Ishikawa (cell line): ENCODE measurements around the gene BICC1.

Experiments used
- CEBPB ChIP-seq: IDR thresholded peaks from 2 replicates; pipeline ENCODE4 v1.6.1; 2012
- EP300 ChIP-seq: IDR thresholded peaks from 2 replicates; pipeline ENCODE4 v1.6.1; 2012; ENCODE audit warnings: borderline replicate concordance
- MAX ChIP-seq: IDR thresholded peaks from 2 replicates; pipeline ENCODE4 v1.6.1; 2012
- RAD21 ChIP-seq: IDR thresholded peaks from 2 replicates; pipeline ENCODE4 v1.6.1; 2012; ENCODE audit warnings: low read depth
- REST ChIP-seq: IDR thresholded peaks from 2 replicates; pipeline ENCODE4 v1.6.1; 2012; ENCODE audit warnings: low read depth, mild to moderate bottlenecking
- TAF1 ChIP-seq: IDR thresholded peaks from 2 replicates; pipeline ENCODE4 v1.6.1; 2012; ENCODE audit warnings: low read depth, mild to moderate bottlenecking
- TEAD4 ChIP-seq: IDR thresholded peaks from 2 replicates; pipeline ENCODE4 v1.6.1; 2012
- ZBTB7A ChIP-seq: IDR thresholded peaks from 2 replicates; pipeline ENCODE4 v1.6.1; 2012; ENCODE audit warnings: low read depth

GRCh38 chr10:58857251-58857805 lies 344.7 kb downstream of the BICC1 start:
- TF ChIP-seq TAF1, result no peak
- TF ChIP-seq EP300, result no peak
- no peak for TF ChIP-seq CEBPB
- TF ChIP-seq RAD21, result no peak
- no peak for TF ChIP-seq MAX
- TF ChIP-seq REST, result no peak
- TF ChIP-seq ZBTB7A, result no peak
- no peak for TF ChIP-seq TEAD4
